Lower leg skin (tissue), 4 donors: ENCODE measurements around the gene SVEP1. TPM values are rescaled to one million over a fixed set of nuclear protein-coding genes. Genes with fewer than 3 reads are reported as not detected.

ENCODE experiments used
- DNase-seq, 2 donors: peaks; one replicate each; pipeline ENCODE4 v3.0.0-alpha.2; 2019; ENCODE audit warnings: low spot score in 2 of 2
- H3K4me3 ChIP-seq: fragments of 200-600 bp; sonication (generic); 2 replicates; pipeline ENCODE4 v1.5.1; 2017; ENCODE audit warnings: mild to moderate bottlenecking, low read depth; ENCODE audit not compliant: poor library complexity, severe bottlenecking
- POLR2A ChIP-seq, 2 donors: fragments of 450-650 bp; IDR thresholded peaks; one replicate each; pipeline ENCODE4 v1.6.1; 2016 to 2017; ENCODE audit warnings: antibody characterized with exemption in 2 of 2, mild to moderate bottlenecking in 1 of 2, moderate library complexity in 1 of 2
- WGBS, 2 donors: methylation state at CpG; one replicate each; pipeline ENCODE4 v1.1.5; 2018; 5-methylcytosine and 5-hydroxymethylcytosine counted together
- intact Hi-C: fragments of 100-400 bp; cut with DNase I; formaldehyde crosslinking; loops from one replicate; pipeline ENCODE4 v1.15.0; 2023; ENCODE audit warnings: low total_unique reads
- total RNA-seq, 4 donors: library from RNA; depleted of rRNA; stranded (reverse); fragments of >200 nt; gene quantifications; one replicate each; pipeline ENCODE4 v1.1.0, GENCODE V29; 2016
- TF ChIP-seq, protein P1 (sequence below), 3 donors: fragments of 450-650 bp; IDR thresholded peaks; one replicate each; pipeline ENCODE4 v1.5.1; 2016; ENCODE audit warnings: antibody characterized with exemption in 3 of 3, mild to moderate bottlenecking in 3 of 3, moderate library complexity in 2 of 3

SVEP1 gene
- total RNA-seq, 4 donors from 2014 or later: 11.1 to 39.0 (median 14.7) TPM

DNA sequence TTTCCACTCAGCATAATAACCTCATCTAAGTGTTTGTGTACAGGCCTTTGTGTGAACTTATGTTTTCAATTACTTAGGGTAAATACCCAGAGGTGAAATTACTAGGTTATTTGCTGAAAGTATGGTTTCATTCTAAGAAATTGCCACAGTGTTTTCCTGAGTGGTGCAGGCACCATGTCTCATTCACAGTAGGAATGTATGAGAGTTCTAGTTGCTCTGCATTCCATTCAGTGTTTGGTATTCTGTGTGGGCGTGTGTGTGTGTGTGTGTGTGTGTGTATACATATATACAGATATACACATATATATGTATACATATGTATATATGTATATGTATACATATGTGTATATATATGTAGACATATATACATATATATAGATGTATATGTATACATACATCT, 8.8 kb upstream of the SVEP1 start:
- intact Hi-C loops: no loop called here

DNA sequence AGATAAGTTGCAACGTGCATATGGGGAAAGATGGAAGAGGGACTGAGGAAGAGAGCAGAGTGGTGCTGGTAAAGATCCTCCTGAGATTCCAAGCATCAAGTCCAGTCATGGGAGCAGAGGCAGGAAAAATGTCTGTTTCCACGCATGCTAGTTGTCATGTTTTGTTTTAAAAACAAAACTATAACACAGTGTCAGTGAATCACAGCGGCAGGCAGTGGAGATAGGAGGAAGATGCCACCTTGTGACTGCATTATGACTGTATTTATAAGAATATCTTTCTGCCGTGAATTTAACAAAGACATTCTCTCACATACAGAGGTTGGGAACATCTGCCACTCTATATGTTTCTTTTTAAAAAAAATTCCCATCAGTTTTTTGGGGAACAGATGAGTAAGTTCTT, 3.7 kb upstream of the SVEP1 start:
- TF ChIP-seq POLR2A (IDR thresholded peaks at IDR 0.05): no peak
- no peak overlapping the region for H3K4me3 ChIP-seq
- 48 to 54% methylated on average over 4 of the region's 4 CpGs for WGBS, 2 donors
- intact Hi-C loops: no loop called here
- no peak for DNase-seq

More for the DNA sequence above, 8.8 kb upstream of the SVEP1 start:
- no peak for DNase-seq
- no peak overlapping the region for H3K4me3 ChIP-seq
- TF ChIP-seq, protein P1, sequence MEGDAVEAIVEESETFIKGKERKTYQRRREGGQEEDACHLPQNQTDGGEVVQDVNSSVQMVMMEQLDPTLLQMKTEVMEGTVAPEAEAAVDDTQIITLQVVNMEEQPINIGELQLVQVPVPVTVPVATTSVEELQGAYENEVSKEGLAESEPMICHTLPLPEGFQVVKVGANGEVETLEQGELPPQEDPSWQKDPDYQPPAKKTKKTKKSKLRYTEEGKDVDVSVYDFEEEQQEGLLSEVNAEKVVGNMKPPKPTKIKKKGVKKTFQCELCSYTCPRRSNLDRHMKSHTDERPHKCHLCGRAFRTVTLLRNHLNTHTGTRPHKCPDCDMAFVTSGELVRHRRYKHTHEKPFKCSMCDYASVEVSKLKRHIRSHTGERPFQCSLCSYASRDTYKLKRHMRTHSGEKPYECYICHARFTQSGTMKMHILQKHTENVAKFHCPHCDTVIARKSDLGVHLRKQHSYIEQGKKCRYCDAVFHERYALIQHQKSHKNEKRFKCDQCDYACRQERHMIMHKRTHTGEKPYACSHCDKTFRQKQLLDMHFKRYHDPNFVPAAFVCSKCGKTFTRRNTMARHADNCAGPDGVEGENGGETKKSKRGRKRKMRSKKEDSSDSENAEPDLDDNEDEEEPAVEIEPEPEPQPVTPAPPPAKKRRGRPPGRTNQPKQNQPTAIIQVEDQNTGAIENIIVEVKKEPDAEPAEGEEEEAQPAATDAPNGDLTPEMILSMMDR (IDR thresholded peaks at IDR 0.05): no peak
- TF ChIP-seq POLR2A (IDR thresholded peaks at IDR 0.05): no peak
- 45 to 59% methylated on average over 1 of the region's 1 CpG for WGBS, 2 donors

DNA sequence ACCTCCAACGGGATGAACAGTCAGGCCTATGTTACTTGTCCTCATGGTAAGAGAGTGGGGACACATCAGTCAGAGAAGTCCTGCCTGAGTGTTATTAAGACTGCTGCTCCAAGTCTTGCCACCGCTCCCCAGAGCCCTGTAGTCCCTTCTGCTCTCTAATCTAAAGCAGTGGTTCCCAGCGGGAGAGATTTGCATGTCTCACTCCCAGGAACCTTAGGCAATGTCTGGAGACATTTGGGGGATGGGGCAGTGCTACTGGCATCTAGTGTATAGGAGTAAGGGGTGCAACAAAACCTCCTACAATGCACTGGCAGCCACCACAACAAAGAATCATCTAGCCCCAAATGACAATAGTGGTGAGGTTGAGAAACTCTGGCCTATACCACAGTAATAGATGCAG, 2.6 kb upstream of the SVEP1 start:
- no peak for DNase-seq
- 62 to 68% methylated on average over 3 of the region's 3 CpGs for WGBS, 2 donors
- intact Hi-C loops: no loop called here

DNA sequence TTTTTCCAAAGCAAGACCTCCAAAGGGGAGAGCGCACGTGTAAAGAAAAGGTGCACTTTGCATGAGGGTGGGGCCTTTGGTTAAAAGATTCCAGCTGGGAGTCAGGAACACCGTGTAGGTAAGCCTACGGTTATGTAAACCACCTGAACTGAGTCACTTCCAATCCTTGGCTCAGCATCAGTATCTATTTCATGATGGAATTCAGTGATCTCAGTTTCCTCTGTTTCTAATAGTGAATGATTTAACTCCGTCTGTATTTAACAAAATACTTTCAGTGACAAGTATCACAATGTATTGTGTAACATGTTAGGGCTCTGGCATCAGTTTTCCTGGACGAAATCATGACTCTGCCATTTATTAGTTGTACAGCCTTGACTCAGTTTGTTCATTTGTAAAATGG, 1.3 kb upstream of the SVEP1 start:
- intact Hi-C loops: no loop called here
- DNase-seq: no peak
- TF ChIP-seq POLR2A (IDR thresholded peaks at IDR 0.05): no peak
- TF ChIP-seq, protein P1 (IDR thresholded peaks at IDR 0.05): no peak
- WGBS, 2 donors: 35 to 45% methylated on average over 6 of the region's 6 CpGs
- no peak overlapping the region for H3K4me3 ChIP-seq

More for the DNA sequence above, 2.6 kb upstream of the SVEP1 start:
- no peak for TF ChIP-seq POLR2A (IDR thresholded peaks at IDR 0.05)
- TF ChIP-seq, protein P1 (IDR thresholded peaks at IDR 0.05): no peak
- H3K4me3 ChIP-seq: no peak overlapping the region

DNA sequence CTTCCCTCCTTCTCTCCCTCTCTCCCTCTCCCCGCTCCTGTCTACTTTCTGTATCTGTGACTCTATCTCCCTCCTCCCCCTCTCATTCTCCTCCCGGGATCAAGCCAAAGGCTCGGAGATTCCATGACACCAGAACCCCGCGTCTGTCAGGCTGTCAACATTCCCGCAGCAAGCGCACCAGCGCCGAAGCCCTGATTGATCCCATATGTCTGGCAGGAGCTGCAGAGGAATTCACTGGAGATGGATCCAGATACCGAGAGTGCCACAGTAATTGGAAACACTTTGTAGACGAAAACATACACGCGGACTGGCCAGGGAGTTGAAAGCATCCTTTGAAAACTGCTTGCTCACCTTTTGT, 300 bp upstream of the SVEP1 start:
- WGBS, 2 donors: 2 to 4% methylated on average over 13 of the region's 13 CpGs
- intact Hi-C loops: no loop called here
- peak; percentile 47 to 92 for DNase-seq
- H3K4me3 ChIP-seq: peak overlapping the region; percentile 27
- no peak for TF ChIP-seq POLR2A (IDR thresholded peaks at IDR 0.05)
- TF ChIP-seq, protein P1 (IDR thresholded peaks at IDR 0.05): no peak

DNA sequence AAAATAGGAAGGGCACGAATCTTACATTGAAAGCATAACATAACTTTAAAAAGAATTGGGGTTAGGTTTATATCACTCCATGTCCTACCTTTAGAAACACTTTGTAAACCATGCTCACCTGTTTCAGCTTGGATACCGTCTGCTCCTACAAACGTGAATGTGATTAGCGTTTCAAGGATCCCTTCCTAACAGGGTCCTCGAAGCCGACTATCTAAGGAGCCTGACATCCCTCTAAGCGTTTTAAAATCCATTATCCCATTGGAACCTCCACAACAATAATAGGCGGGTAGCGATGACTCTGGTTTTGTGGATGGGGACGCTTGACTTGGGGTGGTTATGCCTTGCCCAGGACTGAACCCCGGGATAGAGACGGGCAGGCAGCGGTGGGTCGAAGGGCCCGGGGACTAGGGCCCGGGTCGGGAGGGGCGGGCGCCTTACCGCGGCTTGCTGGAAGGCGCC, 937 bp downstream of the SVEP1 start:
- H3K4me3 ChIP-seq: peak overlapping the region; percentile 27
- no peak for DNase-seq
- intact Hi-C loops: no loop called here
- WGBS, 2 donors: 11% methylated on average over 21 to 22 of the region's 22 CpGs
- TF ChIP-seq, protein P1 (IDR thresholded peaks at IDR 0.05): no peak
- no peak for TF ChIP-seq POLR2A (IDR thresholded peaks at IDR 0.05)
